IMR-90 (cell line): ENCODE results near the gene RPS6KA5.

Source experiments
- BHLHE40 ChIP-seq: fragments of 150-350 bp; IDR thresholded peaks from 2 replicates; pipeline ENCODE4 v1.6.1; 2016; ENCODE audit warnings: mild to moderate bottlenecking, low read depth, low read length
- CTCF ChIP-seq: conservative IDR thresholded peaks from 2 replicates; pipeline ENCODE4 v1.5.1; 2012; ENCODE audit warnings: mild to moderate bottlenecking, low read depth, low read length, improper control_type of control experiment
- FOS ChIP-seq: fragments of 150-350 bp; IDR thresholded peaks from 2 replicates; pipeline ENCODE4 v1.6.1; 2016; ENCODE audit warnings: low read depth, low read length
- MAFK ChIP-seq: IDR thresholded peaks from 2 replicates; pipeline ENCODE4 v1.6.1; 2012; ENCODE audit warnings: low read depth, low read length, improper control_type of control experiment
- MAZ ChIP-seq: IDR thresholded peaks from 2 replicates; pipeline ENCODE4 v1.6.1; 2012; ENCODE audit warnings: low read depth, mild to moderate bottlenecking, low read length, improper control_type of control experiment, moderate library complexity, borderline replicate concordance
- MXI1 ChIP-seq: IDR thresholded peaks from 2 replicates; pipeline ENCODE4 v1.6.1; 2012; ENCODE audit warnings: low read depth, mild to moderate bottlenecking, low read length, moderate library complexity, borderline replicate concordance
- POLR2A ChIP-seq: IDR thresholded peaks from 2 replicates; pipeline ENCODE4 v1.6.1; 2012; ENCODE audit warnings: mild to moderate bottlenecking, low read depth, low read length
- USF2 ChIP-seq: fragments of 150-350 bp; IDR thresholded peaks from 2 replicates; pipeline ENCODE4 v1.6.1; 2017; ENCODE audit warnings: mild to moderate bottlenecking, antibody characterized with exemption, low read length, low read depth

GRCh38 chr14:90893510-90893909 lies 166.9 kb downstream of the RPS6KA5 start:
- no peak for TF ChIP-seq CTCF
- no peak for TF ChIP-seq POLR2A
- TF ChIP-seq MAFK, result no peak
- TF ChIP-seq BHLHE40, result no peak
- TF ChIP-seq MAZ, result no peak
- TF ChIP-seq FOS, result no peak
- no peak for TF ChIP-seq MXI1
- TF ChIP-seq USF2, result no peak
